DMS79 (cell line): ENCODE measurements around the gene TACC3.

Experiments used
- DNase-seq: peaks from one replicate; lab custom pipeline; 2025; lab: John Stamatoyannopoulos, UW

The TACC3 gene

GRCh38 chr4:1760521-1761071 lies 39.3 kb downstream of the TACC3 start:
- DNase-seq, result no peak

GRCh38 chr4:1761130-1761689 lies 39.9 kb downstream of the TACC3 start:
- DNase-seq, result no peak

- no peak for DNase-seq
These were observed 41.1 kb downstream of the TACC3 start for GRCh38 chr4:1762264-1763010.

GRCh38 chr4:1763070-1763549 lies 41.8 kb downstream of the TACC3 start:
- DNase-seq, result no peak

GRCh38 chr4:1763550-1764080 lies 42.3 kb downstream of the TACC3 start:
- DNase-seq, result no peak

GRCh38 chr4:1764670-1765069 lies 43.3 kb downstream of the TACC3 start:
- DNase-seq, result no peak

- no peak for DNase-seq
These were observed 44.2 kb downstream of the TACC3 start for GRCh38 chr4:1765409-1766072.

GRCh38 chr4:1766106-1767060 lies 45.1 kb downstream of the TACC3 start:
- DNase-seq, result no peak

- DNase-seq, result no peak
These were observed 45.9 kb downstream of the TACC3 start for GRCh38 chr4:1767061-1767769.

- no peak for DNase-seq
These were observed 46.5 kb downstream of the TACC3 start for GRCh38 chr4:1767770-1768366.

- no peak for DNase-seq
These were observed 47.2 kb downstream of the TACC3 start for GRCh38 chr4:1768367-1769034.

GRCh38 chr4:1769692-1770091 lies 48.4 kb downstream of the TACC3 start:
- no peak for DNase-seq

GRCh38 chr4:1770245-1770644 lies 48.9 kb downstream of the TACC3 start:
- no peak for DNase-seq

- DNase-seq, result no peak
These were observed 49.5 kb downstream of the TACC3 start for GRCh38 chr4:1770791-1771231.

GRCh38 chr4:1771555-1772305 lies 50.4 kb downstream of the TACC3 start:
- DNase-seq, result no peak

GRCh38 chr4:1772853-1773538 lies 51.7 kb downstream of the TACC3 start:
- DNase-seq, result no peak

- DNase-seq, result no peak
These were observed 52.4 kb downstream of the TACC3 start for GRCh38 chr4:1773754-1774153.

- no peak for DNase-seq
These were observed 54.6 kb downstream of the TACC3 start for GRCh38 chr4:1775731-1776500.
